ENCODE data around the gene FGD2.

Gene FGD2

GRCh38 chr6:37021356-37022129, 16.1 kb downstream of the FGD2 start:
- H2AFZ ChIP-seq (ENCODE audit: low read length, unreplicated experiment) = no peak overlapping the region
- H3K36me3 ChIP-seq (ENCODE audit: insufficient read depth, low read length) = no peaks in the 10 kb centered on the region
- H3K27me3 ChIP-seq (ENCODE audit: insufficient read depth, low read length) = no peaks in the 10 kb centered on the region
- no peak overlapping the region for H3K4me3 ChIP-seq (ENCODE audit: low read depth, low read length)
- no peaks in the 10 kb centered on the region for H3K79me2 ChIP-seq (ENCODE audit: control insufficient read depth, insufficient read depth, low read length, unreplicated experiment)
- H3K4me1 ChIP-seq (ENCODE audit: control insufficient read depth, insufficient read depth, low read length, unreplicated experiment) = peaks cover 21% of the 10 kb centered on the region
- H3K27ac ChIP-seq (ENCODE audit: low read depth, low read length) = no peak overlapping the region

GRCh38 chr6:37022135-37022863, 16.8 kb downstream of the FGD2 start:
- Histone ChIP-seq H2AFZ (ENCODE audit: low read length, unreplicated experiment) (no peak overlapping the region), H3K36me3 (ENCODE audit: insufficient read depth, low read length) (no peaks in the 10 kb centered on the region), H3K27ac (ENCODE audit: low read depth, low read length) (no peak overlapping the region), H3K79me2 (ENCODE audit: control insufficient read depth, insufficient read depth, low read length, unreplicated experiment) (no peaks in the 10 kb centered on the region), H3K27me3 (ENCODE audit: insufficient read depth, low read length) (no peaks in the 10 kb centered on the region), H3K4me3 (ENCODE audit: low read depth, low read length) (no peak overlapping the region), H3K4me1 (ENCODE audit: control insufficient read depth, insufficient read depth, low read length, unreplicated experiment) (peaks cover 21% of the 10 kb centered on the region)

GRCh38 chr6:37024656-37025337, 19.3 kb downstream of the FGD2 start:
- no peak overlapping the region for H3K27ac ChIP-seq (ENCODE audit: low read depth, low read length)
- peaks cover 14% of the 10 kb centered on the region for H3K4me1 ChIP-seq (ENCODE audit: control insufficient read depth, insufficient read depth, low read length, unreplicated experiment)
- no peak overlapping the region for H2AFZ ChIP-seq (ENCODE audit: low read length, unreplicated experiment)
- H3K79me2 ChIP-seq (ENCODE audit: control insufficient read depth, insufficient read depth, low read length, unreplicated experiment) = no peaks in the 10 kb centered on the region
- H3K36me3 ChIP-seq (ENCODE audit: insufficient read depth, low read length) = no peaks in the 10 kb centered on the region
- H3K4me3 ChIP-seq (ENCODE audit: low read depth, low read length) = no peak overlapping the region
- no peaks in the 10 kb centered on the region for H3K27me3 ChIP-seq (ENCODE audit: insufficient read depth, low read length)

GRCh38 chr6:37025621-37026466, 20.4 kb downstream of the FGD2 start:
- Histone ChIP-seq H3K27me3 (ENCODE audit: insufficient read depth, low read length) (no peaks in the 10 kb centered on the region), H3K36me3 (ENCODE audit: insufficient read depth, low read length) (no peaks in the 10 kb centered on the region), H3K27ac (ENCODE audit: low read depth, low read length) (no peak overlapping the region), H3K79me2 (ENCODE audit: control insufficient read depth, insufficient read depth, low read length, unreplicated experiment) (no peaks in the 10 kb centered on the region), H3K4me3 (ENCODE audit: low read depth, low read length) (no peak overlapping the region), H2AFZ (ENCODE audit: low read length, unreplicated experiment) (no peak overlapping the region), H3K4me1 (ENCODE audit: control insufficient read depth, insufficient read depth, low read length, unreplicated experiment) (peaks cover 14% of the 10 kb centered on the region)

- H3K36me3 ChIP-seq (ENCODE audit: insufficient read depth, low read length) = no peaks in the 10 kb centered on the region
- peaks cover 9% of the 10 kb centered on the region for H3K4me1 ChIP-seq (ENCODE audit: control insufficient read depth, insufficient read depth, low read length, unreplicated experiment)
- no peak overlapping the region for H2AFZ ChIP-seq (ENCODE audit: low read length, unreplicated experiment)
- no peaks in the 10 kb centered on the region for H3K27me3 ChIP-seq (ENCODE audit: insufficient read depth, low read length)
- H3K79me2 ChIP-seq (ENCODE audit: control insufficient read depth, insufficient read depth, low read length, unreplicated experiment) = no peaks in the 10 kb centered on the region
- no peak overlapping the region for H3K27ac ChIP-seq (ENCODE audit: low read depth, low read length)
- H3K4me3 ChIP-seq (ENCODE audit: low read depth, low read length) = no peak overlapping the region
Observed at GRCh38 chr6:37027036-37027720, 21.7 kb downstream of the FGD2 start.

- no peaks in the 10 kb centered on the region for H3K27me3 ChIP-seq (ENCODE audit: insufficient read depth, low read length)
- H3K27ac ChIP-seq (ENCODE audit: low read depth, low read length) = no peak overlapping the region
- H3K4me1 ChIP-seq (ENCODE audit: control insufficient read depth, insufficient read depth, low read length, unreplicated experiment) = peaks cover 8% of the 10 kb centered on the region
- H3K36me3 ChIP-seq (ENCODE audit: insufficient read depth, low read length) = no peaks in the 10 kb centered on the region
- no peak overlapping the region for H2AFZ ChIP-seq (ENCODE audit: low read length, unreplicated experiment)
- H3K79me2 ChIP-seq (ENCODE audit: control insufficient read depth, insufficient read depth, low read length, unreplicated experiment) = no peaks in the 10 kb centered on the region
- H3K4me3 ChIP-seq (ENCODE audit: low read depth, low read length) = no peak overlapping the region
Observed at GRCh38 chr6:37027811-37028469, 22.5 kb downstream of the FGD2 start.

GRCh38 chr6:37029249-37029971, 24.0 kb downstream of the FGD2 start:
- Histone ChIP-seq H3K79me2 (ENCODE audit: control insufficient read depth, insufficient read depth, low read length, unreplicated experiment) (no peaks in the 10 kb centered on the region), H3K4me1 (ENCODE audit: control insufficient read depth, insufficient read depth, low read length, unreplicated experiment) (peaks cover 8% of the 10 kb centered on the region), H3K36me3 (ENCODE audit: insufficient read depth, low read length) (no peaks in the 10 kb centered on the region), H3K27ac (ENCODE audit: low read depth, low read length) (no peak overlapping the region), H2AFZ (ENCODE audit: low read length, unreplicated experiment) (no peak overlapping the region), H3K27me3 (ENCODE audit: insufficient read depth, low read length) (no peaks in the 10 kb centered on the region), H3K4me3 (ENCODE audit: low read depth, low read length) (no peak overlapping the region)

GRCh38 chr6:37030599-37030998, 25.1 kb downstream of the FGD2 start:
- H3K27me3 ChIP-seq (ENCODE audit: insufficient read depth, low read length) = no peaks in the 10 kb centered on the region
- H3K4me1 ChIP-seq (ENCODE audit: control insufficient read depth, insufficient read depth, low read length, unreplicated experiment) = no peaks in the 10 kb centered on the region
- no peaks in the 10 kb centered on the region for H3K36me3 ChIP-seq (ENCODE audit: insufficient read depth, low read length)
- no peaks in the 10 kb centered on the region for H3K79me2 ChIP-seq (ENCODE audit: control insufficient read depth, insufficient read depth, low read length, unreplicated experiment)
- no peak overlapping the region for H2AFZ ChIP-seq (ENCODE audit: low read length, unreplicated experiment)
- no peak overlapping the region for H3K4me3 ChIP-seq (ENCODE audit: low read depth, low read length)
- H3K27ac ChIP-seq (ENCODE audit: low read depth, low read length) = no peak overlapping the region

GRCh38 chr6:37032239-37032638, 26.8 kb downstream of the FGD2 start:
- Histone ChIP-seq H3K27me3 (ENCODE audit: insufficient read depth, low read length) (no peaks in the 10 kb centered on the region), H2AFZ (ENCODE audit: low read length, unreplicated experiment) (no peak overlapping the region), H3K79me2 (ENCODE audit: control insufficient read depth, insufficient read depth, low read length, unreplicated experiment) (no peaks in the 10 kb centered on the region), H3K36me3 (ENCODE audit: insufficient read depth, low read length) (no peaks in the 10 kb centered on the region), H3K4me3 (ENCODE audit: low read depth, low read length) (no peak overlapping the region), H3K4me1 (ENCODE audit: control insufficient read depth, insufficient read depth, low read length, unreplicated experiment) (no peaks in the 10 kb centered on the region), H3K27ac (ENCODE audit: low read depth, low read length) (no peak overlapping the region)

Measured in ACC112 (cell line).